NCI-H748 treated with DMSO at 0.1 percent for 48 hours (cell line): ENCODE data around the gene PIEZO1.

Experiments used
- DNase-seq: peaks from one replicate; lab custom pipeline; 2025; lab: John Stamatoyannopoulos, UW

Gene PIEZO1

DNA sequence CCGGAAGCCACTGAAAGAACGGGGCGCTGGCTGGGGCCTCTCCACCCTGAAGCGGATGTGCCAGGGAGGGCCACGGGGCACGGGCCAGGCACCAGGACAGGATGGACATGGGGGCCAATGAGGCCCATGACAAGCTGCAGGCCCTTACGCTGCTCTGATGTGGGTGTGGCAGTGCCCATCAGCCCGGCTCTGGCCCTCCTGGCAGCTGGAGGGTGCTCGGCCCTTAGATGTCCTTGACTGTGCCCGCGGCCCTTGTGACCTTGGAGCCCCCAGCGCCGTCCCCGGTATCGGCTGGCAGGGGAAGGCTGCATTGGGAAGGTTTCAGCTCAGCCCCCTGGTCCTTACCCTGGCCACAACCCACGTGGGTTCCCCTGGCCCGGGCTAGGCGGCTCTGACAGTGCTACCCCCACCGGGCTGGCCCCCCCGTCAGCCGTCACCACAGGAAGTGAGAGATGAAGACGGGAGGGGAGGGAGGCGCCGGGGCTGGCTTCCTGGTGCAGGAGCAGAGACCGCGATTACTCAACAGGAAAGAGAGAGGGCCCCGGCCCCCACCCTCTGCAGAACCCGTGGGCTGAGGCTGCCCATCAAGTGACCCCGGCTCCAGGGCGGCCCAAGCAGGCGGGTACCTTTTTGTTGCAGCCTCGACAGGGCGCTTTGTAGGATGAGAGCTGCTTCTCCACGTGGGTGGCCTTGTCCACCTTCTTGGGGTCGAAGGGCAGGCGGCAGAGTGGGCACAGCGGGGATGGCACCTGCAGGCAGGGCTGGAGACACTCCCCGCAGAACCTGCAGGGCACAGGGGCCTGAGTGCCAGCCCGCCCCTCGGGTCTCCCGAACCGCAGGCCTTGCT, 84.2 kb downstream of the PIEZO1 start:
- DNase-seq, result no peak

GRCh38 chr16:88700322-88700635, 84.7 kb downstream of the PIEZO1 start:
- DNase-seq, result no peak

- DNase-seq, result no peak
These were observed 85.8 kb downstream of the PIEZO1 start for GRCh38 chr16:88699180-88699579.

DNA sequence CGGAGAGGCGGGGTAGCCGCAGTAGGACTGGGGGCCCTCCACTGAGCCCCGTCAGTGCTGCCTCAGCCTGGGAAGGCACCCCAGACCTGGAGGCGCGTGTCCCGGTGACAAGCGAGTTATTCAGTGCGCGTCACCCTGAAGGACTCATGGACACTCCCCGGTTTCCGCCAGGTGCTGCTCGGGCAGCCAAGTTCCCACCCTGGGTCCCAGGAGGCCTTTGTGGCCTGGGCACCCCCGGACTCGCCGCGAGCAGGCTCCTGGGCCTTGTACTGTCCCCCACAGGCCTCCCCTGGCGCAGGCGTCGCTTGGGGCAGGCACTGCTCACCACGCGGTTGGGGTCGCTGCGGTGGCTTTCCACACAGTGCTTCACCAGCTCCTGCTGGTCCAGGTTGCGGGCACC, 86.4 kb downstream of the PIEZO1 start:
- DNase-seq, result no peak

- no peak for DNase-seq
These were observed 87.0 kb downstream of the PIEZO1 start for GRCh38 chr16:88697831-88698615.

DNA sequence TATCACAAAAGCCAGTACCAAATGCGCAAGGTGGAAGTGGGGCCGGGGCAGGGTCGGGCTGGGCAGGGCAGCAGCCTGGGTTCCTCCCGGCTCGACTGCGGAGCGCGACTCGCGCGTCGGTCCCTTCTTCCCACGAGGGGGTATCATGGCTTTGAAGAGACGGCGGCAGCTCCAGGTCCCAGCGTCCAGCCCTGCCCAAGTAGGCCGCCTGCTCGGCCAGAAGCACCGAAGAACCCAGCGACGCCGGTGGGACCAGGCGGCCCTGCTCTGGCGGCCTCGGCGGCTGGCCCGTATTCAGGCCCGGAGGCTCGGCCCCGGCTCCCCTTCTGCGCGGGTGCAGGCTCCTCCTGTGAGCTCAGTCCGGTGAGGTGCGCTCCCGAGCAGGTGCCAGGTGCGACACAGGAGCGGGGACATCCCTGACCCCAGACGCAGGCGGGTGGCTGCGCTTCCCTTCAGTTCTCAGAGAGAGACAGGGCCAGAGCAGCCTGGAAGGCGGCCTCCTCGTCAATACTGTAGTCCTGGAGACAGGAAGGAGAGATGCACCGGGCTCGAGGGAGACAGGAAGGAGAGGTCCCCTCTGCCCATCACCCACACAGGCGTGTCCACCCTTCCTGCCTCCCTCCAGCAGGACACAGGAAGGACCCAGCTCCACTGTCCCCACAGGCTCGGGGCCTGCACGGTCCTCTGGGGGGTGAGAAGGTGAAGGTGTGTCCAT, 87.7 kb downstream of the PIEZO1 start:
- DNase-seq, result no peak

GRCh38 chr16:88696441-88696840, 88.6 kb downstream of the PIEZO1 start:
- DNase-seq, result no peak

GRCh38 chr16:88695753-88696152, 89.3 kb downstream of the PIEZO1 start:
- DNase-seq, result no peak

GRCh38 chr16:88695218-88695617, 89.8 kb downstream of the PIEZO1 start:
- DNase-seq, result no peak

- DNase-seq, result no peak
These were observed 90.6 kb downstream of the PIEZO1 start for GRCh38 chr16:88694221-88695087.

- DNase-seq, result no peak
These were observed 91.4 kb downstream of the PIEZO1 start for GRCh38 chr16:88693420-88694177.

DNA sequence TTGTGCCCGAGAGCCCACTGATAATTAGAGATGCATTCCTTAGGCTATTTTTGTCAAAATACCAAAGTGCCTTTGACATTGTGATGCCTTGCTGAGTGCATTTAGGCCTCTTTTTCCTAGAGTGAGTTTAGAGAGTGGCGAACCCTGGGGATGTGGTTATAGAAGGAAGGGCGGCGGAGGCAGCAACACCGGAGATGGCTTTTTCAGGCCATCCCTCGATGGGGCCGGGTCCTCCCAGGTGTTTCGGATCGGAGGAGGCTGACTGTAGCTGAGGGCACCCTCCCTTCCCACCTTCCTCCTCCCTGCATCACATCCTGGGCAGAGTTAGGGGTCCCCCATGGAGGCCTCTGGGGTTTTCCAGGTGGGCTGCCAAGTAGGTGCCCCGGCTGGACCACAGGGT, 92.2 kb downstream of the PIEZO1 start:
- DNase-seq, result no peak

GRCh38 chr16:88691924-88692560, 93.0 kb downstream of the PIEZO1 start:
- DNase-seq, result no peak

GRCh38 chr16:88691129-88691813, 93.7 kb downstream of the PIEZO1 start:
- DNase-seq, result no peak

DNA sequence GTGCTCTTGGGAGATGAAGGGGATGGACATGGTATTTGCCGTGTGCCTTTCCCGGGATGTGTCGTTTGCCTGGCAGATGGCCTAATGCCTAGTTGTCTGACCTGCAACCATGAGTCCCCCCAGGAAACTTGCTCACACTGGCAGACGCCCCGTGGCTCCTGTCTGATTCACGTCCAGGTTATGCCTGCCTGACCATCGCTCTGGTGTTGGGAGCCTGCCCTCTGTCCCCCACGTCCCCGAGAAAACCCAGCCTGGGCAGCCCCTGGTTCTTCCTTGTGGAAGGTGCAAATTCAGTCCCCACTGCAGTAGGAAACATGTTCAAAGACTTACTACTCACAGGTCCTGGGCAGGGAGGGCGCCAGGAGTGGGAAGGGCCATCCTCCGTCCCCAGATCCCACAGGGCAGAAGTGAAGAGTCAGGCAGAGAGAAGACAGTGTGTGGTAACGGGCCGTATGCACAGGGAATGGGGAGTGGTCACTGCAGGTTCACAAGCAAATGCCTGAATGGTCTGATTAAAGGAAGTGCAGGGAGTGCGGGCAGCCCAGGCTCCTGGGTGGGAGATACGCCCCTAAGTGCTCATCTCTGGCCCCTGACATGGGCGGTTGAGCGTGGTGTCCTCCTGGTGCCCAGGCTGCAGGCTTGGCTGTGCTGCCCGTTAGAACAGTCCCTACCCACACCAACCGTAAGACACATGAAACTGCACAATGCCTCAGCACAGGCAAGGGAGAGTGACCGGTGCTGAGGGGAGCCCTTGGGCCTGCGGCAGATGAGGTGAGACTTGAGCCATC, 94.5 kb downstream of the PIEZO1 start:
- DNase-seq, result no peak

DNA sequence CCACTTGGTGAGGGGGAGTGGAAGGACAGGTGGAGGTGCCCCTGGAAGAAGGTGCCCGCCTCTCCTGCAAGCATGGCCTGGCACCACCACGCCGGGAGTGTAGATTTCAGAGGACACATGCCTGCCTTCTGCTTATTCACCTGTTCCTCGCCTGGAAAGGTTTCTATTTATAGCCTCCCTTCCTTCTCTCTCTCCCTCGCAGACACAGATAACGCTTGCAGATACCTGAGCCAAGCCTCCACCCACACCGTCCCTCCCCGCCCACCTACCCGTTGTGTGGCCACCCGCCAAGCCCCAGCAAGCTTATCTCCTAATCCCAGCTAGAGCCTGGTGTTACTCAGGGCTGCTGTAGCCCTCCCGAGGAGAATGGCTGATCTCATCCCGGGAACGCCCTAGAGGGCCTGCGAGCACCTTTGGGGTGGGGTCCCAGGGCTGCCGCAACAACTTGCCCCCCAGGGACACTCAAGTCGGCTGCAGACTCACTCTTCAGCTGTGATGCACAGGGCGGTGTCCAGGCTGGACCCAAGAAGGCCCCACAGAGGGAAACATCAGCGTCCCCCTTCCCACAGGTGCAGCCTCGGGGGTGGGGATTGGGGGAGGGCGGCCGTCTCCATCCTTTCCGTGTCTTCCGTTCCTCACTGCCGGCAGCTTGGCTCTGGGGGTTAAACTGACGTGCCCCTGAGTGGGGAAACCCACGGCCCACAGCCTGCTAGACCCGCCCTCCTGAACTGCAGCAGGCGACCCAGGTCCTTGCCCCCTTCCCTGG, 96.8 kb downstream of the PIEZO1 start:
- no peak for DNase-seq

DNA sequence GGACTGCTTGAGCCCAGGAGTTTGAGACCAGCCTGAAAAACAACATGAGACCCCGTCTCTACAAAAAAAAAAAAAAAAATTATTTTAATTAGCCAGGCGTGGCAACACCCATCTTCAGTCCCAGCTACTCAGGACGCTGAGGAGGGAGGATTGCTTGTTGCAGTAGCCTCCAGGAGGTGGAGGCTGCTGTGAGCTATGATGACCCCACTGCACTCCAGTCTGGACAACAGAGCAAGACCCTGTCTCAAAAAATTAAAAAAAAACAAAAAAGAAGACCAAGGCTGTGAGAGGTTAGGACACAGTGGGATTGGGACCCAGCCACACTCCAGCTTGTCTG, 97.4 kb downstream of the PIEZO1 start:
- no peak for DNase-seq

DNA sequence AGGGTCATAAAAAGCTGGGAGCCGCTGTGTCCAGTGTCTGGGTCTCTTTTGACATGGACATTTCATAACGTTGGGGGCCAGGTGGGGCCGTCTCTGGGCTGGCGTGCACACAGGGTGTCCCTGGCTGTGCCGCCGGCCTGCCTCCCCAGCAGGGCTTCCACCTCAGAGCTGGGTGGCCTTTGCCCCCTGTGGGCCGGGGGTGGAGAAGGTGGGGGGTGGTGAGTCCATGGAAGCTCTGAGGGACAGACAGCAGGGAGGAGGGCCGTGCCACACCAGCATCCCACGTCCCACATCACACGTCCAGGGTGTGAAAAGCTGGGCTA, 97.8 kb downstream of the PIEZO1 start:
- DNase-seq, result no peak
